BJ (cell line): ENCODE measurements around the gene MIF4GD. TPM values are rescaled to one million over a fixed set of nuclear protein-coding genes. Genes with fewer than 3 reads are reported as not detected.

Experiments used
- CTCF ChIA-PET: fragments of 350-600 bp; formaldehyde crosslinking; extraction: SDS; loops from one replicate; lab custom pipeline; 2021; ENCODE audit warnings: antibody characterized with exemption, inconsistent platforms; lab: Yijun Ruan, JAX
- POLR2A ChIA-PET: fragments of 300-600 bp; sonication (Branson Sonifier 250); formaldehyde crosslinking; extraction: SDS; loops from one replicate; lab custom pipeline; 2021; ENCODE audit warnings: antibody characterized with exemption; lab: Charles Lee
- DNase-seq: peaks from one replicate; pipeline ENCODE4 v3.0.0-alpha.2; 2011; ENCODE audit warnings: low read depth
- H3K27me3 ChIP-seq: 2 replicates; pipeline ENCODE4 v1.6.0; 2011; ENCODE audit warnings: low read length; ENCODE audit not compliant: control insufficient read depth, insufficient read depth
- H3K36me3 ChIP-seq: 2 replicates; pipeline ENCODE4 v1.5.1; 2011; ENCODE audit warnings: low read length; ENCODE audit not compliant: control insufficient read depth, insufficient read depth
- H3K4me3 ChIP-seq: 2 replicates; pipeline ENCODE4 v1.5.1; 2011; ENCODE audit warnings: low read depth, mild to moderate bottlenecking, control low read depth, low read length
- CTCF ChIP-seq: IDR thresholded peaks from 2 replicates; pipeline ENCODE4 v1.5.1; 2011; ENCODE audit warnings: low read depth, mild to moderate bottlenecking, control low read depth, inconsistent platforms, low read length, moderate library complexity; ENCODE audit not compliant: insufficient read depth
- polyA plus RNA-seq: library from polyadenylated mRNA; depleted of rRNA; stranded (reverse); fragments of >200 nt; gene quantifications from 2 replicates; pipeline ENCODE4 v1.2.3, GENCODE V29; 2011; rRNA removed

The MIF4GD gene
- polyA plus RNA-seq, 1 experiment, result 29.0 TPM

- H3K36me3 ChIP-seq, result peaks cover 9% of the 10 kb centered on the region
- H3K4me3 ChIP-seq, result no peak overlapping the region
- ChIA-PET POLR2A (no interaction called here), CTCF (interaction anchor here (1.3 to 1.4 kb wide), 2 partner anchors 14 to 21 kb away, joined by 3 to 4 read pairs; partner anchors contain the start of gene NUP85)
- no peak for DNase-seq
- H3K27me3 ChIP-seq, result no peaks in the 10 kb centered on the region
- TF ChIP-seq CTCF, result no peak
These were observed 51.2 kb downstream of the MIF4GD start for GRCh38 chr17:75219815-75220214.

- Histone ChIP-seq H3K36me3 (peaks cover 14% of the 10 kb centered on the region), H3K4me3 (no peak overlapping the region), H3K27me3 (no peaks in the 10 kb centered on the region)
- TF ChIP-seq CTCF, result no peak
- ChIA-PET CTCF (no interaction called here), POLR2A (no interaction called here)
- DNase-seq, result no peak
These were observed 52.9 kb downstream of the MIF4GD start for GRCh38 chr17:75218131-75218530.

Other genes with a start within 250 kb of the MIF4GD start
- 160 and 304 TPM in 2 replicates for gene ATP5PD, start 224.3 kb downstream of the MIF4GD start, polyA plus RNA-seq
- gene KCTD2, start 224.0 kb downstream of the MIF4GD start, polyA plus RNA-seq, result 23.5 and 28.0 TPM in 2 replicates
- 8.7 and 18.3 TPM in 2 replicates for gene SLC16A5, start 183.3 kb downstream of the MIF4GD start, polyA plus RNA-seq
- 5.7 and 6.9 TPM in 2 replicates for gene ARMC7, start 161.3 kb downstream of the MIF4GD start, polyA plus RNA-seq
- gene NT5C, start 139.5 kb downstream of the MIF4GD start, polyA plus RNA-seq, result 38.3 and 61.8 TPM in 2 replicates
- gene JPT1, start 116.7 kb downstream of the MIF4GD start, polyA plus RNA-seq, result 65.5 and 111 TPM in 2 replicates
- 131 and 304 TPM in 2 replicates for gene SUMO2, start 88.3 kb downstream of the MIF4GD start, polyA plus RNA-seq
- gene NUP85, start 65.6 kb downstream of the MIF4GD start, polyA plus RNA-seq, result 45.4 and 74.1 TPM in 2 replicates
- 18.7 and 27.6 TPM in 2 replicates for gene GGA3, start 9.6 kb downstream of the MIF4GD start, polyA plus RNA-seq
- 66.3 and 69.1 TPM in 2 replicates for gene MRPS7, start 9.4 kb downstream of the MIF4GD start, polyA plus RNA-seq
- gene SLC25A19, start 18.2 kb upstream of the MIF4GD start, polyA plus RNA-seq, result 8.3 and 12.0 TPM in 2 replicates
- 46.5 and 50.7 TPM in 2 replicates for gene GRB2, start 134.4 kb upstream of the MIF4GD start, polyA plus RNA-seq
- 14.0 and 35.5 TPM in 2 replicates for gene TMEM94, start 185.4 kb upstream of the MIF4GD start, polyA plus RNA-seq
- gene CASKIN2, start 244.3 kb upstream of the MIF4GD start, polyA plus RNA-seq, result 2.3 and 4.8 TPM in 2 replicates
- 12.8 and 17.9 TPM in 2 replicates for gene TSEN54, start 245.3 kb upstream of the MIF4GD start, polyA plus RNA-seq